ENCODE data around the gene PDZK1.

PDZK1 gene

DNA sequence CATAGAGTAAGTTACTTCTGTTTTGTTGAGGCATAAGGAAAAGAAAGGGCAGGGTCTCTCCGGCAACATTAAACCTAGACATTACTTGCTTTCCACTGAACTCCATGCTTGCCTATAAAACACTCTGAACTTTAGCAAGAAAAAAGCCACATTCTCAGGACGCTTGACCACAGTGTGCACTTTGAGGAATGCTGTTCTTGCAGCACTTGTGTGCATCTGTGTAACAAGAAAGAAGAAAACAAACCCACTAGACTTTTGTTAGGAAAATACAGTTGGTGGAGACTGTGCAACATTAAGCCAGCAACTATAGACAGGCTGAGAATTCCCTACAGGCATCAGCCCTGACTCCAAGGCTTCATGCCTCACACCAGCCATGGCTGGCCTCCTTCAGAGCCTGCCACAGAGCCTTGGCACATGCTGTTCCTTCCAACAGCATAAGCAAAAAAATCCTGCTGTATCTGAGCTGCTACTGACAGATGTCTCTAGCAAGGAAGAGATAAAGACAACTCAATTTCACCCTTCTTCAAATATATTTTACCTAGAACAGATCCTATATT, 5.8 kb downstream of the PDZK1 start:
- no peak for DNase-seq (ENCODE audit: low spot score)
- in situ Hi-C loops (cut with MboI; ENCODE audit: low sequenced_read_pairs, unreplicated experiment) = no loop called here
- TF ChIP-seq, protein P1, sequence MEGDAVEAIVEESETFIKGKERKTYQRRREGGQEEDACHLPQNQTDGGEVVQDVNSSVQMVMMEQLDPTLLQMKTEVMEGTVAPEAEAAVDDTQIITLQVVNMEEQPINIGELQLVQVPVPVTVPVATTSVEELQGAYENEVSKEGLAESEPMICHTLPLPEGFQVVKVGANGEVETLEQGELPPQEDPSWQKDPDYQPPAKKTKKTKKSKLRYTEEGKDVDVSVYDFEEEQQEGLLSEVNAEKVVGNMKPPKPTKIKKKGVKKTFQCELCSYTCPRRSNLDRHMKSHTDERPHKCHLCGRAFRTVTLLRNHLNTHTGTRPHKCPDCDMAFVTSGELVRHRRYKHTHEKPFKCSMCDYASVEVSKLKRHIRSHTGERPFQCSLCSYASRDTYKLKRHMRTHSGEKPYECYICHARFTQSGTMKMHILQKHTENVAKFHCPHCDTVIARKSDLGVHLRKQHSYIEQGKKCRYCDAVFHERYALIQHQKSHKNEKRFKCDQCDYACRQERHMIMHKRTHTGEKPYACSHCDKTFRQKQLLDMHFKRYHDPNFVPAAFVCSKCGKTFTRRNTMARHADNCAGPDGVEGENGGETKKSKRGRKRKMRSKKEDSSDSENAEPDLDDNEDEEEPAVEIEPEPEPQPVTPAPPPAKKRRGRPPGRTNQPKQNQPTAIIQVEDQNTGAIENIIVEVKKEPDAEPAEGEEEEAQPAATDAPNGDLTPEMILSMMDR (IDR thresholded peaks at IDR 0.05; ENCODE audit: borderline replicate concordance, control extremely low read depth, extremely low read depth, insufficient read depth, missing control alignments) = no peak

GRCh38 chr1:145696630-145696960, 10.6 kb downstream of the PDZK1 start:
- TF ChIP-seq, protein P1 (IDR thresholded peaks at IDR 0.05; ENCODE audit: borderline replicate concordance, control extremely low read depth, extremely low read depth, insufficient read depth, missing control alignments) = no peak
- in situ Hi-C loops (cut with MboI; ENCODE audit: low sequenced_read_pairs, unreplicated experiment) = no loop called here

GRCh38 chr1:145695821-145696629, 11.1 kb downstream of the PDZK1 start:
- TF ChIP-seq, protein P1 (IDR thresholded peaks at IDR 0.05; ENCODE audit: borderline replicate concordance, control extremely low read depth, extremely low read depth, insufficient read depth, missing control alignments) = no peak
- in situ Hi-C loops (cut with MboI; ENCODE audit: low sequenced_read_pairs, unreplicated experiment) = no loop called here
- no peak for DNase-seq (ENCODE audit: low spot score)

More at GRCh38 chr1:145696630-145696960, 10.6 kb downstream of the PDZK1 start:
- no peak for DNase-seq (ENCODE audit: low spot score)

DNA sequence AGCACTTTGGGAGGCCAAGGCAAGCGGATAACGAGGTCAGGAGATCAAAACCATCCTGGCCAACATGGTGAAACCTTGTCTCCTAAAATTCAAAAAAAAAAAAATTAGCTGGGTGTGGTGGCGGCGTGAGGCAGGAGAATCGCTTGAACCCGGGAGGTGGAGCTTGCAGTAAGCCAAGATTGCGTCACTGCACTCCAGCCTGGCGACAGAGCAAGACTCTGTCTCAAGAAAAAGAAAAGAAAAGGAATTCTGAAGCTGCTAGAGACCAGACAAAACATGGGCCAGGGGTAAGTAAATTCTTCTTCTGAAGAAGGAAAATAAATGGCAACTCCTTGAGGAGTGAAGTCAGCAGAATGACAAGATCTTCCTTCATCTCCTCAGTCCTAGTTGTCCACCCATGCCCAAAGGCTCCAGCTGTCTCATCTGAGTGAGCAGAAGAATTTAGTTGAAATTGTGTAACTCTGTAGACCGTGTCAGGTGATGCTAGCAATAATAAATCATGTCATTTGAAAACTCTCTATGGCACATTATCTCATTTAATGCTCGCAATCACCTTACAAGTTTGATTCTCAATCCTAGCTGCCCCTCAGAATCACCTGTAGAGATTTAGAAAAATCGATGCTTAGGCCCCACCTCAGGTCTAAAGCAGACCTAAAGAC, 14.3 kb downstream of the PDZK1 start:
- TF ChIP-seq, protein P1 (IDR thresholded peaks at IDR 0.05; ENCODE audit: borderline replicate concordance, control extremely low read depth, extremely low read depth, insufficient read depth, missing control alignments) = no peak
- no peak for DNase-seq (ENCODE audit: low spot score)
- in situ Hi-C loops (cut with MboI; ENCODE audit: low sequenced_read_pairs, unreplicated experiment) = no loop called here

DNA sequence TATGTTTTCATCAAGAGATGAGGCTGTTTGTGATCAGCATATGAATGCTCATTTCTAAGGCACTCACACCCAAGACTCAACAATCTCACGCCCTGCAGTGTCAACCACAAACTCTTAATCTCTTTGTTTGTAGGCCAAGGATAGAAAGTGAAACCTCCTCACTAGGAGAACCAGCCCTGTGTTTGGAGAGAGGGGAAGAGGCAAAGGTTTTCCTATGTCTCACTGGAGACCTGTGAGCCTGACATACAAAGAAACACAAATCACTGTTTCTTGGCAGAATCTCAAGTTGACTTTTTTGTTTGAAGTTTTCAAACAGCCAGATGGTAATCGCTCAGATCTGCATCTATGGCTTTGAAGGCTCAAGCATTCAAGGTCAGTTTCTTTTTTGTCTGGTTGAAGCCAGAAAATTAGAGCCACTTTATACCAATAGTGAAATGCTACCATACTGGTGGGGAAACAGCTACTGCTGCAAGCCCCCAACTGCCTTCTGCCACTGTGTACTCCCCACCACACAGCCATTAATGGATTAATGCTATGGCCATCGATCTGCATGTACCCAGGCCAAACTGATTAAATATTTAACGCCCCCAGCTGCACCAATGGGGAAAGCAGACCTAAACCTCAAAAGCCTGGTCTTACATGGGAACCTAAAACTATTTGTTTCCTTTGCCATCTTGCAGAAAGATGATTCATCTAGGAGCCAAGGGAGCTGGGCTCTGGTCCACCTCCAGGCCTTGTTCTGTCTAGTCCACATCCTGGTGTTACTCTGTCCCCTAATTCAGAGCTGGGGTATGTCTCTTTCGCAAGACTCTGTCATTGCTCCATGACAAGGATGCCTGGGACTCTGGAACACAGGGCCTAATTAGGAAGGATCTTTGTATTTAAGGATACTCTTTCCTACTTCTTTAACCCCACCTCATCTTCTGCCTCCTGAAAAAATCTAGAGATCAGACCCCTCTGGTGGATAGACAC, 16.3 kb downstream of the PDZK1 start:
- peak; percentile 70 for DNase-seq (ENCODE audit: low spot score)
- TF ChIP-seq, protein P1 (IDR thresholded peaks at IDR 0.05; ENCODE audit: borderline replicate concordance, control extremely low read depth, extremely low read depth, insufficient read depth, missing control alignments) = no peak
- in situ Hi-C loops (cut with MboI; ENCODE audit: low sequenced_read_pairs, unreplicated experiment) = no loop called here

DNA sequence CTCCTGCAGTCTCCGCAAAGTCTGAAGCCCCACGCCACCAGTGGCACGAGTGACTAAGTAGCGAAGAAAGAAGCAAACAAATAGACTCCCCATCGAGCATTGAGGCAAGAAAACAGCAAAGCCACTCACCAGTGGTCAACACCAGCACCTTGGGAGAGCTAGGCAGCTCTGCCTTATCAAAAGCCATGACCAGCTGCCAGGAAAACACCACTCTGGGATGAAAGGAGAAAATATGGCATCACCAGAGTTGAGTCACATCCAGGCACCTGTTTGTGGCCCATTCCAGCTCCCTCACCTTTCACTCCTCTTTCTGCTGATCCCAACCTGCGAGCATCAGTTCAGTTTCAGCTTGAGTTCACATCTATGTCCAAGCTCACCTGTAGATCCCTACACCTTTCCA, 17.2 kb downstream of the PDZK1 start:
- TF ChIP-seq, protein P1 (IDR thresholded peaks at IDR 0.05; ENCODE audit: borderline replicate concordance, control extremely low read depth, extremely low read depth, insufficient read depth, missing control alignments) = no peak
- DNase-seq (ENCODE audit: low spot score) = no peak
- in situ Hi-C loops (cut with MboI; ENCODE audit: low sequenced_read_pairs, unreplicated experiment) = no loop called here

Data from GM13976 (cell line).